Measurements from ENCODE around the gene CALHM2. TPM values are rescaled to one million over a fixed set of nuclear protein-coding genes. Genes with fewer than 3 reads are reported as not detected.
A peak's percentile ranks its signal among the peaks of the same experiment; 100 is the strongest.

The CALHM2 gene
- total and polyA plus RNA-seq, 4 donors: 1.6 to 5.0 (median 3.2) TPM

GRCh38 chr10:103416436-103417147 lies 35.6 kb downstream of the CALHM2 start:
- TF ChIP-seq MAX (IDR thresholded peaks at IDR 0.05) (no peak), CTCF (IDR thresholded peaks at IDR 0.05; ENCODE audit: low read depth, low read length, missing input control) (peak; percentile 53), RXRA (IDR thresholded peaks at IDR 0.05) (no peak), EGR1 (IDR thresholded peaks at IDR 0.05; ENCODE audit: low read depth in 2 of 2) (no peak), RAD21 (IDR thresholded peaks at IDR 0.05) (peak; percentile 76 to 82), ATF3 (IDR thresholded peaks at IDR 0.05) (no peak)
- TF ChIP-seq, protein P1, sequence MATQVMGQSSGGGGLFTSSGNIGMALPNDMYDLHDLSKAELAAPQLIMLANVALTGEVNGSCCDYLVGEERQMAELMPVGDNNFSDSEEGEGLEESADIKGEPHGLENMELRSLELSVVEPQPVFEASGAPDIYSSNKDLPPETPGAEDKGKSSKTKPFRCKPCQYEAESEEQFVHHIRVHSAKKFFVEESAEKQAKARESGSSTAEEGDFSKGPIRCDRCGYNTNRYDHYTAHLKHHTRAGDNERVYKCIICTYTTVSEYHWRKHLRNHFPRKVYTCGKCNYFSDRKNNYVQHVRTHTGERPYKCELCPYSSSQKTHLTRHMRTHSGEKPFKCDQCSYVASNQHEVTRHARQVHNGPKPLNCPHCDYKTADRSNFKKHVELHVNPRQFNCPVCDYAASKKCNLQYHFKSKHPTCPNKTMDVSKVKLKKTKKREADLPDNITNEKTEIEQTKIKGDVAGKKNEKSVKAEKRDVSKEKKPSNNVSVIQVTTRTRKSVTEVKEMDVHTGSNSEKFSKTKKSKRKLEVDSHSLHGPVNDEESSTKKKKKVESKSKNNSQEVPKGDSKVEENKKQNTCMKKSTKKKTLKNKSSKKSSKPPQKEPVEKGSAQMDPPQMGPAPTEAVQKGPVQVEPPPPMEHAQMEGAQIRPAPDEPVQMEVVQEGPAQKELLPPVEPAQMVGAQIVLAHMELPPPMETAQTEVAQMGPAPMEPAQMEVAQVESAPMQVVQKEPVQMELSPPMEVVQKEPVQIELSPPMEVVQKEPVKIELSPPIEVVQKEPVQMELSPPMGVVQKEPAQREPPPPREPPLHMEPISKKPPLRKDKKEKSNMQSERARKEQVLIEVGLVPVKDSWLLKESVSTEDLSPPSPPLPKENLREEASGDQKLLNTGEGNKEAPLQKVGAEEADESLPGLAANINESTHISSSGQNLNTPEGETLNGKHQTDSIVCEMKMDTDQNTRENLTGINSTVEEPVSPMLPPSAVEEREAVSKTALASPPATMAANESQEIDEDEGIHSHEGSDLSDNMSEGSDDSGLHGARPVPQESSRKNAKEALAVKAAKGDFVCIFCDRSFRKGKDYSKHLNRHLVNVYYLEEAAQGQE (IDR thresholded peaks at IDR 0.05): no peak
- Histone ChIP-seq H3K27me3 (ENCODE audit: control insufficient read depth in 4 of 4, insufficient read depth in 4 of 4, low read length in 3 of 4) (no peaks in the 10 kb centered on the region), H3K4me3 (ENCODE audit: low read depth in 1 of 3, low read length in 3 of 3) (no peak overlapping the region), H3K27ac (ENCODE audit: low read depth in 1 of 2, low read length in 2 of 2) (no peak overlapping the region), H3K9ac (ENCODE audit: low read depth in 1 of 2, low read length in 2 of 2) (no peak overlapping the region), H3K36me3 (ENCODE audit: control insufficient read depth in 4 of 4, insufficient read depth in 3 of 4, low read depth in 1 of 4, low read length in 3 of 4) (peaks cover 11 to 71% (median 52%) of the 10 kb centered on the region in 4 donors), H3K4me1 (ENCODE audit: control insufficient read depth in 4 of 4, insufficient read depth in 4 of 4, low read length in 3 of 4) (peaks cover 0 to 41% (median 38%) of the 10 kb centered on the region in 4 donors), H3K9me3 (ENCODE audit: control insufficient read depth in 4 of 4, low read length in 3 of 4) (no peaks in the 10 kb centered on the region)
- 47% methylated on average over 8 of the region's 8 CpGs for WGBS
- peak; percentile 54 for DNase-seq (ENCODE audit: low spot score)

DNA sequence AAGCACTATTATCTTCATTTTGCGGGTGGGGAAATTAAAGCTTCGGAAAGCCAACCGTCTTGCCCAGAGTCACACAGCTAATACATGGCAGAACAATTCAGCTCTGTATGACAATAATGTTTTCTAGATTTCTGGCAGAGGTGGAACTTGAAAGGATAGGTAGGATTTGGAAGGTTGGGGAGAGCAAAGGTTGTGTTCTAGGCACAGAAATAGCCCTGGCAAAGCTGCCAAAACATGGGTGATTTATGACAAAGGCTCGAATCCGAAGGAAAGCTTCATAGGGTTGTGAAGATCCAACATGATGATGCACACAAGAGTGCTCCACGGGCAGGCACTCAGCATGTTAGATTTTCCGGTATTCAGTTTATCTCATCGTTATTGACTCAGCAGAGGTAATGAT lies 36.6 kb downstream of the CALHM2 start:
- H3K27ac ChIP-seq (ENCODE audit: low read depth in 1 of 2, low read length in 2 of 2): no peak overlapping the region
- WGBS: 57% methylated on average over 8 of the region's 8 CpGs
- no peaks in the 10 kb centered on the region for H3K9me3 ChIP-seq (ENCODE audit: control insufficient read depth in 4 of 4, low read length in 3 of 4)
- peaks cover 8 to 70% (median 48%) of the 10 kb centered on the region in 4 donors for H3K36me3 ChIP-seq (ENCODE audit: control insufficient read depth in 4 of 4, insufficient read depth in 3 of 4, low read depth in 1 of 4, low read length in 3 of 4)
- no peaks in the 10 kb centered on the region for H3K27me3 ChIP-seq (ENCODE audit: control insufficient read depth in 4 of 4, insufficient read depth in 4 of 4, low read length in 3 of 4)
- H3K4me1 ChIP-seq (ENCODE audit: control insufficient read depth in 4 of 4, insufficient read depth in 4 of 4, low read length in 3 of 4): peaks cover 0 to 41% (median 38%) of the 10 kb centered on the region in 4 donors
- TF ChIP-seq SP1 (IDR thresholded peaks at IDR 0.05) (peak; percentile 31), HNF4A (conservative IDR thresholded peaks at IDR 0.05) (peak; percentile 24 to 32), RXRA (IDR thresholded peaks at IDR 0.05) (no peak)
- no peak overlapping the region for H3K4me3 ChIP-seq (ENCODE audit: low read depth in 1 of 3, low read length in 3 of 3)
- H3K9ac ChIP-seq (ENCODE audit: low read depth in 1 of 2, low read length in 2 of 2): no peak overlapping the region
- no peak for DNase-seq (ENCODE audit: low spot score)

GRCh38 chr10:103413564-103413963 lies 38.6 kb downstream of the CALHM2 start:
- Histone ChIP-seq H3K27ac (ENCODE audit: low read depth in 1 of 2, low read length in 2 of 2) (peak overlapping the region; percentile 46 to 74), H3K4me1 (ENCODE audit: control insufficient read depth in 4 of 4, insufficient read depth in 4 of 4, low read length in 3 of 4) (peaks cover 0 to 41% (median 38%) of the 10 kb centered on the region in 4 donors), H3K4me3 (ENCODE audit: low read depth in 1 of 3, low read length in 3 of 3) (no peak overlapping the region), H3K27me3 (ENCODE audit: control insufficient read depth in 4 of 4, insufficient read depth in 4 of 4, low read length in 3 of 4) (no peaks in the 10 kb centered on the region), H3K9ac (ENCODE audit: low read depth in 1 of 2, low read length in 2 of 2) (no peak overlapping the region), H3K36me3 (ENCODE audit: control insufficient read depth in 4 of 4, insufficient read depth in 3 of 4, low read depth in 1 of 4, low read length in 3 of 4) (peaks cover 5 to 64% (median 40%) of the 10 kb centered on the region in 4 donors), H3K9me3 (ENCODE audit: control insufficient read depth in 4 of 4, low read length in 3 of 4) (no peaks in the 10 kb centered on the region)
- DNase-seq (ENCODE audit: low spot score): no peak
- 39% methylated on average over 2 of the region's 2 CpGs for WGBS
- no peak for TF ChIP-seq TAF1 (conservative IDR thresholded peaks at IDR 0.05)
- TF ChIP-seq RXRA (IDR thresholded peaks at IDR 0.05): peak; percentile 96
- TF ChIP-seq JUND (IDR thresholded peaks at IDR 0.05): peak in 1 of 2 donors; percentile 37
- peak; percentile 68 to 83 for TF ChIP-seq HNF4A (conservative IDR thresholded peaks at IDR 0.05)
- TF ChIP-seq RAD21 (IDR thresholded peaks at IDR 0.05): peak in 1 of 2 donors; percentile 8
- TF ChIP-seq MAX (IDR thresholded peaks at IDR 0.05): peak; percentile 37
- TF ChIP-seq SP1 (IDR thresholded peaks at IDR 0.05): peak; percentile 88
- TF ChIP-seq GABPA (IDR thresholded peaks at IDR 0.05 in 1 of 2, conservative IDR thresholded peaks at IDR 0.05 in 1 of 2): peak in 1 of 2 donors; percentile 52
- peak; percentile 21 for TF ChIP-seq NR2F2 (IDR thresholded peaks at IDR 0.05)
- TF ChIP-seq FOXA1 (IDR thresholded peaks at IDR 0.05): peak; percentile 27
- TF ChIP-seq CTCF (IDR thresholded peaks at IDR 0.05; ENCODE audit: low read depth, low read length, missing input control): no peak
- TF ChIP-seq ATF3 (IDR thresholded peaks at IDR 0.05): no peak
